B cell (primary cell): Measurements from ENCODE around the gene MISP3. TPM values are rescaled to one million over a fixed set of nuclear protein-coding genes. Genes with fewer than 3 reads are reported as not detected.
A peak's percentile ranks its signal among the peaks of the same experiment; 100 is the strongest.

Source experiments
- ATAC-seq: fragments of 200-7000 bp; cut with Tn5 transposase; one replicate; pipeline ENCODE4 v1.10.0; 2021; ENCODE audit warnings: low read depth, mild to moderate bottlenecking, moderate number of reproducible peaks, moderate library complexity
- CTCF ChIA-PET: fragments of 350-600 bp; sonication (Branson Sonifier 250); formaldehyde crosslinking; loops from one replicate; lab custom pipeline; 2021; ENCODE audit warnings: antibody characterized with exemption, inconsistent platforms; lab: Charles Lee
- POLR2A ChIA-PET: fragments of 350-600 bp; sonication (Branson Sonifier 250); formaldehyde crosslinking; loops from one replicate; lab custom pipeline; 2021; ENCODE audit warnings: antibody characterized with exemption; lab: Charles Lee
- DNase-seq: peaks from one replicate; pipeline ENCODE4 v3.0.0; 2013
- H2AFZ ChIP-seq: 2 replicates; pipeline ENCODE4 v1.6.1; 2012; ENCODE audit warnings: mild to moderate bottlenecking, low read depth, low read length; ENCODE audit not compliant: insufficient read depth, poor library complexity, severe bottlenecking
- H3K27ac ChIP-seq, 2 donors: 1 replicate in 1 of 2; 2 replicates in 1 of 2; pipeline ENCODE4 v1.5.1; 2012 to 2013; ENCODE audit warnings: low read length in 2 of 2, mild to moderate bottlenecking in 2 of 2, moderate library complexity in 1 of 2
- H3K27me3 ChIP-seq, 4 experiments: fragments of 200-600 bp in 1 of 4; sonication (generic) in 1 of 4; replicated peaks in 1 of 4; 1 replicate in 2 of 4; 2 replicates in 2 of 4; pipeline versions ENCODE4 v1.6.1 to v1.7.0; 2013 to 2016; ENCODE audit warnings: low read length in 3 of 4, mild to moderate bottlenecking in 2 of 4, mixed read lengths in 1 of 4, moderate library complexity in 1 of 4; ENCODE audit not compliant: insufficient read depth in 4 of 4, control insufficient read depth in 3 of 4; ENCODE audit errors: control extremely low read depth in 1 of 4
- H3K36me3 ChIP-seq, 2 experiments: replicated peaks in 1 of 2; 1 replicate in 1 of 2; 2 replicates in 1 of 2; pipeline versions ENCODE4 v1.6.1 to v1.7.1; 2013; ENCODE audit warnings: low read length in 1 of 2; ENCODE audit not compliant: insufficient read depth in 2 of 2, control insufficient read depth in 1 of 2; ENCODE audit errors: control extremely low read depth in 1 of 2, extremely low read depth in 1 of 2
- H3K4me1 ChIP-seq, 2 donors: fragments of 200-600 bp in 1 of 2; sonication (generic) in 1 of 2; 1 replicate in 1 of 2; 2 replicates in 1 of 2; pipeline versions ENCODE4 v1.5.1 to v1.6.1; 2013 to 2017; ENCODE audit warnings: low read length in 2 of 2; ENCODE audit not compliant: control insufficient read depth in 2 of 2, insufficient read depth in 2 of 2
- H3K4me2 ChIP-seq: replicated peaks from 2 replicates; pipeline ENCODE3; 2012; ENCODE audit warnings: mild to moderate bottlenecking, low read depth, low read length; ENCODE audit not compliant: poor library complexity, severe bottlenecking
- H3K4me3 ChIP-seq, 5 experiments: fragments of 200-600 bp in 1 of 5; sonication (generic) in 1 of 5; 1 replicate in 3 of 5; 2 replicates in 2 of 5; pipeline versions ENCODE4 v1.5.1 to v1.7.0; 2011 to 2016; ENCODE audit warnings: low read length in 4 of 5, mild to moderate bottlenecking in 4 of 5, low read depth in 2 of 5, control low read depth in 1 of 5, moderate library complexity in 1 of 5; ENCODE audit not compliant: insufficient read depth in 1 of 5; ENCODE audit errors: control extremely low read depth in 1 of 5, extremely low read depth in 1 of 5
- H3K79me2 ChIP-seq: fragments of 200-600 bp; sonication (generic); one replicate; pipeline ENCODE4 v1.6.0; 2016; ENCODE audit warnings: low read length; ENCODE audit not compliant: control insufficient read depth, insufficient read depth
- H3K9ac ChIP-seq: fragments of 200-600 bp; sonication (generic); 2 replicates; pipeline ENCODE4 v1.6.1; 2017; ENCODE audit warnings: mild to moderate bottlenecking, low read length, moderate library complexity
- H3K9me3 ChIP-seq, 3 donors: one replicate each; pipeline versions ENCODE4 v1.6.1 to v1.7.1; 2013; ENCODE audit warnings: low read length in 2 of 3; ENCODE audit not compliant: control insufficient read depth in 2 of 3, insufficient read depth in 1 of 3; ENCODE audit errors: control extremely low read depth in 1 of 3
- H4K20me1 ChIP-seq: 2 replicates; pipeline ENCODE4 v1.6.0; 2012; ENCODE audit warnings: mild to moderate bottlenecking, low read length; ENCODE audit not compliant: insufficient read depth, control insufficient read depth, poor library complexity, severe bottlenecking
- H3K27ac Mint-ChIP-seq: one replicate; pipeline ENCODE4 v1.8.0; 2021; ENCODE audit warnings: mixed read lengths
- H3K27me3 Mint-ChIP-seq: one replicate; pipeline ENCODE4 v1.8.0; 2021; ENCODE audit warnings: mixed read lengths
- H3K4me1 Mint-ChIP-seq: one replicate; pipeline ENCODE4 v1.8.0; 2021; ENCODE audit warnings: mixed read lengths
- H3K4me3 Mint-ChIP-seq: one replicate; pipeline ENCODE4 v1.8.0; 2021; ENCODE audit warnings: mixed read lengths
- H3K9me3 Mint-ChIP-seq: one replicate; pipeline ENCODE4 v1.8.0; 2022; ENCODE audit warnings: mixed read lengths; ENCODE audit not compliant: insufficient read depth
- EZH2 ChIP-seq: IDR thresholded peaks from 2 replicates; pipeline ENCODE4 v1.6.1; 2012; ENCODE audit warnings: borderline replicate concordance, low read depth, mild to moderate bottlenecking, moderate library complexity, low read length; ENCODE audit not compliant: insufficient read depth, poor library complexity, severe bottlenecking
- WGBS: methylation state at CpG from one replicate; pipeline ENCODE4 v1.1.5; 2013; ENCODE audit warnings: missing lambda C conversion rate; ENCODE audit not compliant: insufficient coverage; 5-methylcytosine and 5-hydroxymethylcytosine counted together
- intact Hi-C: fragments of 100-400 bp; cut with micrococcal nuclease; formaldehyde crosslinking; loops from one replicate; pipeline ENCODE4 v1.10.0; 2022
- polyA plus RNA-seq: library from polyadenylated mRNA; depleted of rRNA; stranded (reverse); fragments of >200 nt; gene quantifications from 2 replicates; pipeline ENCODE4 v1.2.3, GENCODE V29; 2012
- total RNA-seq, 2 donors: library from RNA; stranded (reverse); fragments of 120-200 nt in 1 of 2; gene quantifications; 1 replicate in 1 of 2; 2 replicates in 1 of 2; pipeline versions ENCODE4 v1.2.3 to v1.2.4, GENCODE V29; 2013 to 2022
- TF ChIP-seq, protein P1 (sequence below): fragments of 200-600 bp; IDR thresholded peaks from one replicate; pipeline ENCODE4 v1.8.0; 2022; ENCODE audit warnings: antibody characterized with exemption, mild to moderate bottlenecking

MISP3 gene
- total and polyA plus RNA-seq, 2 donors (not counting 1 experiment from before 2014, with no cell fraction given): 0.34 TPM

DNA sequence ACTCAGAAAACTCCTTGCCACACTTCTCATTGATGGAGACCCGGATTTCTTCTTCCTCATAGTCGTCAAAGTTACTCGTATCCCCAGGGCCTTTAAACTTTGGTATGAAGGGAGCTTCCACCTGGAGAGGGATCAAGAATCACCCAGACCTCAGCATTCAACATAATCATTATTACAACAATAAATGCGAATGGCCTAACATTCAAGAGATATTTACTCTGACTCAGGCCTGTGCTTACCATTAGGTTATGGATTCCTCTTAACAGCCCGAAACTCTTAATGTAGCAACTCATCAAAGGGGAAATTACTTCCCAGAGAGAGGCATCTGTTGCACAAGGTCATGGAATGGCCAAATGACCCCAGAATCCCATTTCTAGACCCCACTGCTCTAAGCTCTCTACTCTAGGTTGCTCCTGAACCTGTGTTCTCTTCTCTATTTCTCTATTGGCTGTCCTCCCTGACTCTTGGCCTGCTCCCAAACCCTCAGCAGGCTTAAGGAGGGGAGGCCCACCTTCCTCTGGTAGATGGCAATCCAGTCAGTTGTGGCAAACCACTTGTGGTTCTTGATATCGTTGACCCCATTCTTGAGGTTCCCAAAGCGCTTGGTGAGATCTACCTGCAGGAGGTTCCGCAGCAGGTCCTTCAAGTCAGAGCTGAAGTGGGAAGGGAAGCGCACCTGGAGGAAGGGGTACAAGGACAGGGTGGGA lies 20.7 kb downstream of the MISP3 start:
- Histone ChIP-seq H3K4me2 (no peak overlapping the region), H3K79me2 (no peaks in the 10 kb centered on the region), H3K27ac (no peak overlapping the region), H3K9me3 (peaks cover 2 to 9% (median 8%) of the 10 kb centered on the region in 3 donors), H4K20me1 (peaks cover 11% of the 10 kb centered on the region), H3K4me1 (peaks cover 11 to 18% of the 10 kb centered on the region in 2 donors), H3K36me3 (peaks cover 0 to 17% of the 10 kb centered on the region in 2 experiments), H3K4me3 (no peak overlapping the region), H3K27me3 (no peaks in the 10 kb centered on the region), H2AFZ (no peak overlapping the region), H3K9ac (no peak overlapping the region)
- intact Hi-C loops: loop anchor here (10.0 kb wide), 1 partner anchor 818 kb away; no protein-coding TSS in a partner anchor
- H3K4me3 Mint-ChIP-seq: peak overlapping the region; percentile 71
- peaks cover 8% of the 10 kb centered on the region for H3K9me3 Mint-ChIP-seq
- no peak for DNase-seq
- H3K4me1 Mint-ChIP-seq: peaks cover 15% of the 10 kb centered on the region
- ChIA-PET CTCF (interaction anchor here (0.9 kb wide), 1 partner anchor 8 kb away, joined by 3 read pairs; no protein-coding TSS in a partner anchor), POLR2A (interaction anchor here (0.6 to 0.9 kb wide), 3 partner anchors 11 to 313 kb away, joined by 4 to 5 read pairs (median 4); no protein-coding TSS in a partner anchor)
- H3K27me3 Mint-ChIP-seq: no peaks in the 10 kb centered on the region
- H3K27ac Mint-ChIP-seq: peak overlapping the region; percentile 59
- no peak for ATAC-seq
- WGBS: 92% methylated on average over 8 of the region's 9 CpGs
- TF ChIP-seq EZH2: no peak
- TF ChIP-seq, protein P1, sequence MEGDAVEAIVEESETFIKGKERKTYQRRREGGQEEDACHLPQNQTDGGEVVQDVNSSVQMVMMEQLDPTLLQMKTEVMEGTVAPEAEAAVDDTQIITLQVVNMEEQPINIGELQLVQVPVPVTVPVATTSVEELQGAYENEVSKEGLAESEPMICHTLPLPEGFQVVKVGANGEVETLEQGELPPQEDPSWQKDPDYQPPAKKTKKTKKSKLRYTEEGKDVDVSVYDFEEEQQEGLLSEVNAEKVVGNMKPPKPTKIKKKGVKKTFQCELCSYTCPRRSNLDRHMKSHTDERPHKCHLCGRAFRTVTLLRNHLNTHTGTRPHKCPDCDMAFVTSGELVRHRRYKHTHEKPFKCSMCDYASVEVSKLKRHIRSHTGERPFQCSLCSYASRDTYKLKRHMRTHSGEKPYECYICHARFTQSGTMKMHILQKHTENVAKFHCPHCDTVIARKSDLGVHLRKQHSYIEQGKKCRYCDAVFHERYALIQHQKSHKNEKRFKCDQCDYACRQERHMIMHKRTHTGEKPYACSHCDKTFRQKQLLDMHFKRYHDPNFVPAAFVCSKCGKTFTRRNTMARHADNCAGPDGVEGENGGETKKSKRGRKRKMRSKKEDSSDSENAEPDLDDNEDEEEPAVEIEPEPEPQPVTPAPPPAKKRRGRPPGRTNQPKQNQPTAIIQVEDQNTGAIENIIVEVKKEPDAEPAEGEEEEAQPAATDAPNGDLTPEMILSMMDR: no peak

DNA sequence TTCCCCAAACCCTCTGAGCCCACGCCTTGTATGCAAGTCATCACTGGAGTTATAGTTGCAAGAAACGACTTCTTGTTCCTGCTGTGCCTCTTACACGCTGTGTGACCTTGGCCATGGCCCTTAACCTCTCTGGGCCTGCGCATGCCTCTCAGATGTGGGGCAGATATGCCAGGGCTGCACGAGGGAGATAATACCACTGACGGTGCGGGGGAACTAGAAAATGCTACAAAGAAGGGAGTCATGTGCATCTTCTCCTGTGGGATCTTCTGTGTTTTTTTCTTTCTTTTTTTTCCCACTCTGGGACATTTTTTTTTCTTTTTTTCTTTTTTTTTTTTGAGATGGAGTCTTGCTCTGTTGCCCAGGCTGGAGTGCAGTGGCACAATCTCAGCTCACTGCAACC lies 22.3 kb downstream of the MISP3 start:
- DNase-seq (no peak), ATAC-seq (no peak)
- intact Hi-C loops: loop anchor here (10.0 kb wide), 1 partner anchor 820 kb away; no protein-coding TSS in a partner anchor
- Mint-ChIP-seq H3K9me3 (peaks cover 8% of the 10 kb centered on the region), H3K4me3 (no peak overlapping the region), H3K4me1 (peaks cover 11% of the 10 kb centered on the region), H3K27me3 (no peaks in the 10 kb centered on the region), H3K27ac (peak overlapping the region; percentile 3)
- Histone ChIP-seq H2AFZ (no peak overlapping the region), H3K9me3 (peaks cover 2 to 9% (median 8%) of the 10 kb centered on the region in 3 donors), H4K20me1 (no peaks in the 10 kb centered on the region), H3K4me1 (peaks cover 6 to 11% of the 10 kb centered on the region in 2 donors), H3K79me2 (no peaks in the 10 kb centered on the region), H3K27me3 (no peaks in the 10 kb centered on the region), H3K4me3 (no peak overlapping the region), H3K9ac (no peak overlapping the region), H3K36me3 (peaks cover 0 to 17% of the 10 kb centered on the region in 2 experiments), H3K4me2 (no peak overlapping the region), H3K27ac (no peak overlapping the region)
- ChIA-PET CTCF (interaction anchor here (1.2 kb wide), 1 partner anchor 21 kb away, joined by 3 read pairs; no protein-coding TSS in a partner anchor), POLR2A (no interaction called here)
- WGBS: 94% methylated on average over 4 of the region's 7 CpGs
- TF ChIP-seq, protein P1: no peak
- TF ChIP-seq EZH2: no peak
